IPS-18a (cell line): Measurements from ENCODE around the gene ZFAND4.
"Not testable (repeated sequence)": the region's sequence is repeated elsewhere in the genome, so short reads cannot be mapped to it uniquely, and the experiment has no call there.

Source experiments
- H3K27ac ChIP-seq: one replicate; pipeline ENCODE4 v1.5.1; 2013; ENCODE audit warnings: low read length
- H3K27me3 ChIP-seq: one replicate; pipeline ENCODE4 v1.6.1; 2013; ENCODE audit warnings: mild to moderate bottlenecking, low read length; ENCODE audit not compliant: control insufficient read depth, insufficient read depth
- H3K36me3 ChIP-seq: one replicate; pipeline ENCODE4 v1.6.1; 2013; ENCODE audit warnings: low read depth, low read length; ENCODE audit not compliant: control insufficient read depth
- H3K4me1 ChIP-seq: one replicate; pipeline ENCODE4 v1.6.1; 2013; ENCODE audit warnings: low read depth, low read length; ENCODE audit not compliant: control insufficient read depth
- H3K4me3 ChIP-seq: one replicate; pipeline ENCODE4 v1.5.1; 2013; ENCODE audit warnings: low read length
- H3K9ac ChIP-seq: one replicate; pipeline ENCODE4 v1.6.1; 2013; ENCODE audit warnings: mild to moderate bottlenecking, low read length, moderate library complexity
- H3K9me3 ChIP-seq: one replicate; pipeline ENCODE4 v1.6.1; 2013; ENCODE audit warnings: low read depth, low read length; ENCODE audit not compliant: control insufficient read depth

Gene ZFAND4

DNA sequence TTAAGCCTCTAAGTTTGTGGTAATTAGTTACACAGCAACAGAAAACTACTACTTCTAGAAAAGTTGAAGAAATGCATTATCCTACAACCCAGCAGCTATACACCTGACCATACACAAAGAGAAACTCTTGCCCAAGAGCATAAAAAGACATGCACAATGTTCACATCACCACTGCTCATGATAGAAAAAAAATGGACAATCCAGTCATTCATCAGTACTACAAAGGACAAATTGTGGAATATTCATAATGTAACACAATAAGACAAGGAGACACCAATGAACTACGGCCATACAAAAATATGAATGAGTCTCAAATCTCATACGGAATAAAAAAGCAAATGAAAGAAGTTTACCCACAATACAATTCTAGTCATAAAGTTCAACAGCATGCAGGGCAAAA, 87.4 kb downstream of the ZFAND4 start:
- Histone ChIP-seq H3K4me3 (no peak overlapping the region), H3K27ac (no peak overlapping the region), H3K9ac (no peak overlapping the region), H3K4me1 (no peaks in the 10 kb centered on the region), H3K36me3 (peaks cover 4% of the 10 kb centered on the region), H3K27me3 (no peaks in the 10 kb centered on the region), H3K9me3 (no peaks in the 10 kb centered on the region)

DNA sequence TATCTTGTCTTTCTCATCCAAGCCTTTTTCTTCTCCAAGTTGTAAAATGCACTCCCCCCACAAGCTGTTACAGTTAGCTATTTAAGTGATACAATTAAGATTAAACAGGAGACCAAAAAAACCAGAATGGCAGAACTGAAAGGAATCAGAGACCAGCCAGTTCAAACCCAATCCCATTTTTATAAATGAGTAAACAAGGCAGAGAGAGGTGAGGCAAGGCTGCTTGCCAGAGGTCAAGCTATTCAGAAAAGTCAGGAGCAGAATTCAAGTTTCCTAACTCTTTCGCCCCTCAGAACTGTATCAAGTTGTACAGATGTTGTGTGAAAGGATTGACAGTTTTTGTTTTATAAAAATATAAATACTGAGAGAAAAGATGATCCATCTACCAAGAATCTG, 90.2 kb downstream of the ZFAND4 start:
- H3K9me3 ChIP-seq: no peaks in the 10 kb centered on the region
- H3K27ac ChIP-seq: no peak overlapping the region
- H3K36me3 ChIP-seq: no peaks in the 10 kb centered on the region
- no peaks in the 10 kb centered on the region for H3K27me3 ChIP-seq
- H3K9ac ChIP-seq: no peak overlapping the region
- no peak overlapping the region for H3K4me3 ChIP-seq
- no peaks in the 10 kb centered on the region for H3K4me1 ChIP-seq

GRCh38 chr10:45581582-45582385, 90.8 kb downstream of the ZFAND4 start:
- H3K9me3 ChIP-seq: no peaks in the 10 kb centered on the region
- no peaks in the 10 kb centered on the region for H3K4me1 ChIP-seq
- H3K9ac ChIP-seq: no peak overlapping the region
- H3K36me3 ChIP-seq: no peaks in the 10 kb centered on the region
- no peak overlapping the region for H3K4me3 ChIP-seq
- H3K27ac ChIP-seq: no peak overlapping the region
- no peaks in the 10 kb centered on the region for H3K27me3 ChIP-seq

- no peaks in the 10 kb centered on the region for H3K9me3 ChIP-seq
- H3K27me3 ChIP-seq: no peaks in the 10 kb centered on the region
- peaks cover 3% of the 10 kb centered on the region for H3K4me1 ChIP-seq
- H3K27ac ChIP-seq: no peak overlapping the region
- H3K9ac ChIP-seq: no peak overlapping the region
- no peak overlapping the region for H3K4me3 ChIP-seq
- H3K36me3 ChIP-seq: no peaks in the 10 kb centered on the region
Measured at GRCh38 chr10:45581216-45581549, 91.4 kb downstream of the ZFAND4 start.

- Histone ChIP-seq H3K4me3 (no peak overlapping the region), H3K27ac (no peak overlapping the region), H3K9ac (no peak overlapping the region), H3K9me3 (no peaks in the 10 kb centered on the region), H3K27me3 (no peaks in the 10 kb centered on the region), H3K36me3 (no peaks in the 10 kb centered on the region), H3K4me1 (peaks cover 9% of the 10 kb centered on the region)
Measured at GRCh38 chr10:45580371-45581215, 92.0 kb downstream of the ZFAND4 start.

GRCh38 chr10:45578384-45578971, 94.1 kb downstream of the ZFAND4 start:
- no peak overlapping the region for H3K9ac ChIP-seq
- no peaks in the 10 kb centered on the region for H3K36me3 ChIP-seq

DNA sequence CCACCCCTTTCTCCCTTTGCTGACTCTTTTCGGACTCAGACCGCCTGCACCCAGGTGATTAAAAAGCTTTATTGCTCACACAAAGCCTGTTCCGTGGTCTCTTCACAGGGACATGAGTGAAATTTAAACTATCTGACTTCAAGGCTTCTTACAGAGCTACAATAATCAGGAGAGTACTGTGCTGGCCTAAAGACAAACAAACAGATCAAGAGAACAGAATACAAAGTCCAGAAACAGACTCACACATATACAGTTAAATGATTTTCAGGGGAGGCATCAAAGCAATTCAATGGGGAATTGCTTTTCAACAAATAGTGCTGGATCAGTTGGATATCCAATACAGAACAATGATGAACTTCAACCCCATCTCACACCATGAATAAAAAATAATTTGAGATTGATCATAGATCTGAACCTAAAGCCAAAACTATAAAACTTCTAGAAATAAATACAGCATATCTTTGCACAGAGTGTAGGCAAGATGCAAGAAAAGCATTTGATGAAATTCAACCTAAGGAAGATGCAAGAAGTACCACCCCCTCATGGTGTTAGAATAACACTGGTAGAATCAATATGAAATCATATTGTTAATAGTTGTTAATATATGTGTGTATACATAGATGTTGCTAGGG, 96.5 kb downstream of the ZFAND4 start:
- Histone ChIP-seq H3K4me1 (peaks cover 28% of the 10 kb centered on the region), H3K9ac (no peak overlapping the region), H3K36me3 (no peaks in the 10 kb centered on the region), H3K27ac (peak overlapping the region; percentile 57), H3K9me3 (no peaks in the 10 kb centered on the region), H3K4me3 (no peak overlapping the region), H3K27me3 (no peaks in the 10 kb centered on the region)

More at GRCh38 chr10:45578384-45578971, 94.1 kb downstream of the ZFAND4 start:
- no peak overlapping the region for H3K27ac ChIP-seq
- no peaks in the 10 kb centered on the region for H3K9me3 ChIP-seq
- no peaks in the 10 kb centered on the region for H3K27me3 ChIP-seq
- H3K4me1 ChIP-seq: peaks cover 23% of the 10 kb centered on the region
- H3K4me3 ChIP-seq: no peak overlapping the region

- H3K4me1 ChIP-seq: peaks cover 33% of the 10 kb centered on the region
- peak overlapping the region; percentile 33 for H3K4me3 ChIP-seq
- H3K9me3 ChIP-seq, H3K9ac ChIP-seq, H3K27me3 ChIP-seq, H3K36me3 ChIP-seq, H3K27ac ChIP-seq: not testable (repeated sequence)
Measured at GRCh38 chr10:45575032-45575761, 97.4 kb downstream of the ZFAND4 start.

DNA sequence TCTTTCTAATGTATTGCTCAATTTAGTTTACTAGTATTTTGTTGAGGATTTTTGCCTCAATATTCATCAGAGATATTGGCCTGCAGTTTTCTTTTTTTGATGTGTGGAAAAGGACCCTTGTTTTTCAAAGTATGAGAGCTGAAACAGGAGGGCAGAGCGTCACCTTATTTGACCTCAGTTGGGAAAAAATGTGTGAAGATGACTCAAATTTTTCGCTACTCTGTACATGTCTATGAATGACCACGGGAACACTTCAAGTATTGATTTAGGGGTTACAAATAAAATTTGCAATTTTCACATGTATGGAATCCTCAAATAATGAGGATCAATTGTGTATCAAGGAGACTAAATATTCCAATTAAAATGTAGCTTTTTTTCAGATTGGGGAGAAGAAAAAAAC, 103.1 kb downstream of the ZFAND4 start:
- no peaks in the 10 kb centered on the region for H3K27me3 ChIP-seq
- no peak overlapping the region for H3K4me3 ChIP-seq
- H3K9me3 ChIP-seq: no peaks in the 10 kb centered on the region
- no peaks in the 10 kb centered on the region for H3K36me3 ChIP-seq
- no peak overlapping the region for H3K9ac ChIP-seq
- no peak overlapping the region for H3K27ac ChIP-seq
- peaks cover 18% of the 10 kb centered on the region for H3K4me1 ChIP-seq

DNA sequence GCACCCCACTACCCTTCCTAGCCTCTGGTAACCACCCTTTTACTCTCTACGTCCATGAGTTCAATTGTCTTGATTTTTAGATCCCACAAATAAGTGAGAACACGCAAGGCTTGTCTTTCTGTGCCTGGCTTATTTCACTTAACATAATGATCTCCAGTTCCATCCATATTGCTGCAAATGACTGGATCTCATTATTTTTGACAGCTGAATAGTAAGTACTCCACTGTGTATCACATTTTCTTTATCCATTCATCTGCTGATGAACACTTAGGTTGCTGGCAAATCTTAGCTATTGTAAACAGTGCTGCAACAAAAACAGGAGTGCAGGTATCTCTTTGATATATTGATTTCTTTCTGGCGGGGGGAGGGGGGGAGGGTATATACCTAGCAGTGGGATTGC, 106.2 kb downstream of the ZFAND4 start:
- no peaks in the 10 kb centered on the region for H3K36me3 ChIP-seq
- peaks cover 5% of the 10 kb centered on the region for H3K4me1 ChIP-seq
- no peak overlapping the region for H3K4me3 ChIP-seq
- H3K9me3 ChIP-seq: no peaks in the 10 kb centered on the region
- H3K27me3 ChIP-seq: no peaks in the 10 kb centered on the region
- H3K9ac ChIP-seq: no peak overlapping the region
- no peak overlapping the region for H3K27ac ChIP-seq
